Activated CD8-positive, alpha-beta T cell treated with anti-CD3 and anti-CD28 coated beads for 36 hours (primary cell): Measurements from ENCODE around the gene NT5DC3. TPM values are rescaled to one million over a fixed set of nuclear protein-coding genes. Genes with fewer than 3 reads are reported as not detected.

Source experiments
- ATAC-seq: fragments of 200-7000 bp; cut with Tn5 transposase; one replicate; pipeline ENCODE4 v1.10.0; 2021; ENCODE audit warnings: mild to moderate bottlenecking, moderate library complexity
- CTCF ChIA-PET: fragments of 350-600 bp; sonication (Branson Sonifier 250); formaldehyde crosslinking; loops from one replicate; lab custom pipeline; 2021; ENCODE audit warnings: antibody characterized with exemption; lab: Charles Lee
- POLR2A ChIA-PET: fragments of 350-600 bp; sonication (Branson Sonifier 250); formaldehyde crosslinking; loops from one replicate; lab custom pipeline; 2021; ENCODE audit warnings: antibody characterized with exemption; lab: Charles Lee
- DNase-seq: peaks from one replicate; pipeline ENCODE4 v3.0.0-alpha.2; 2020
- H3K27ac Mint-ChIP-seq: one replicate; pipeline ENCODE4 v1.8.0; 2021; ENCODE audit warnings: mild to moderate bottlenecking, mixed read lengths
- H3K27me3 Mint-ChIP-seq: one replicate; pipeline ENCODE4 v1.8.0; 2021; ENCODE audit warnings: mixed read lengths
- H3K36me3 Mint-ChIP-seq: one replicate; pipeline ENCODE4 v1.8.0; 2021; ENCODE audit warnings: low read depth, mixed read lengths
- H3K4me1 Mint-ChIP-seq: one replicate; pipeline ENCODE4 v1.8.0; 2021; ENCODE audit warnings: low read depth, mixed read lengths
- H3K4me3 Mint-ChIP-seq: one replicate; pipeline ENCODE4 v1.8.0; 2021; ENCODE audit warnings: mild to moderate bottlenecking, moderate library complexity, mixed read lengths
- H3K9me3 Mint-ChIP-seq: one replicate; pipeline ENCODE4 v1.8.0; 2021; ENCODE audit warnings: mixed read lengths
- CTCF ChIP-seq: fragments of 200-600 bp; IDR thresholded peaks from one replicate; pipeline ENCODE4 v1.8.0; 2022; ENCODE audit warnings: antibody characterized with exemption, mild to moderate bottlenecking
- intact Hi-C: fragments of 100-400 bp; cut with micrococcal nuclease; formaldehyde crosslinking; loops from one replicate; pipeline ENCODE4 v1.10.0; 2022
- total RNA-seq, 2 experiments: library from RNA; stranded (reverse); gene quantifications; one replicate each; pipeline ENCODE4 v1.2.3, GENCODE V29; 2021

Gene NT5DC3
- total RNA-seq, 2 experiments from 2014 or later: 8.6 to 9.4 TPM

- intact Hi-C loops: no loop called here
- peaks cover 10% of the 10 kb centered on the region for H3K36me3 Mint-ChIP-seq
- H3K27me3 Mint-ChIP-seq: no peaks in the 10 kb centered on the region
- no peak for DNase-seq
- H3K27ac Mint-ChIP-seq: no peak overlapping the region
- no peak overlapping the region for H3K4me3 Mint-ChIP-seq
- CTCF ChIA-PET: no interaction called here
- no peak for TF ChIP-seq CTCF
- POLR2A ChIA-PET: interaction anchor here (0.7 kb wide), 1 partner anchor 14 kb away, joined by 4 read pairs; no protein-coding TSS in a partner anchor
- peaks cover 8% of the 10 kb centered on the region for H3K4me1 Mint-ChIP-seq
- no peak for ATAC-seq
- no peaks in the 10 kb centered on the region for H3K9me3 Mint-ChIP-seq
These were observed 21.1 kb downstream of the NT5DC3 start for GRCh38 chr12:103819892-103820291.

DNA sequence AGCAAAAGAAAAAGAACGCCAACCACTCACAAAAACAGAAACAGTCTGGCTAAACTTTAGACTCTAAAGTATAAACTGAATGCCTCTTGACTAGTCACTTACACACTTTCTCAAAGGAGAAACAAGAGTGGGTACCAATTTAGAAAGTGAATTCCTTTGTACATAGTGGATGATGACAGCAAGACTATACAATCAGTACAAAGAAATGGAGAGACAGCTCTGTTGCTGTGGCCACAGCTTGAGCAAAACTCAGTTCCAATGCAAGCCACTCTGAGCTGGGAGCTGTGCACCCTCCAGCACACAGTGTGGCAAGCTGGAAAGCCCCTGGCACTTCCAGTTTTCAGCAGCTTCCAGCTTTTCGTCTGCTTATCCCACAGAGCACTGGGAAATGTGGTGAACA, 21.7 kb downstream of the NT5DC3 start:
- H3K4me3 Mint-ChIP-seq: no peak overlapping the region
- no peak for DNase-seq
- peaks cover 8% of the 10 kb centered on the region for H3K4me1 Mint-ChIP-seq
- CTCF ChIA-PET: interaction anchor here (1.1 kb wide), 1 partner anchor 48 kb away, joined by 3 read pairs; no protein-coding TSS in a partner anchor
- POLR2A ChIA-PET: interaction anchor here (0.7 kb wide), 1 partner anchor 14 kb away, joined by 4 read pairs; no protein-coding TSS in a partner anchor
- no peaks in the 10 kb centered on the region for H3K9me3 Mint-ChIP-seq
- H3K27me3 Mint-ChIP-seq: no peaks in the 10 kb centered on the region
- no peak for TF ChIP-seq CTCF
- no peak overlapping the region for H3K27ac Mint-ChIP-seq
- no peak for ATAC-seq
- peaks cover 13% of the 10 kb centered on the region for H3K36me3 Mint-ChIP-seq
- intact Hi-C loops: no loop called here

- intact Hi-C loops: no loop called here
- Mint-ChIP-seq H3K27me3 (no peaks in the 10 kb centered on the region), H3K9me3 (no peaks in the 10 kb centered on the region), H3K27ac (no peak overlapping the region), H3K4me3 (no peak overlapping the region), H3K36me3 (peaks cover 22% of the 10 kb centered on the region), H3K4me1 (peaks cover 8% of the 10 kb centered on the region)
- ATAC-seq (no peak), DNase-seq (no peak)
- POLR2A ChIA-PET: no interaction called here
- CTCF ChIA-PET: no interaction called here
- TF ChIP-seq CTCF: no peak
These were observed 23.2 kb downstream of the NT5DC3 start for GRCh38 chr12:103817791-103818190.

GRCh38 chr12:103816663-103817062, 24.4 kb downstream of the NT5DC3 start:
- CTCF ChIA-PET: no interaction called here
- H3K4me3 Mint-ChIP-seq: no peak overlapping the region
- no peak for TF ChIP-seq CTCF

GRCh38 chr12:103814436-103814835, 26.6 kb downstream of the NT5DC3 start:
- intact Hi-C loops: no loop called here
- H3K4me3 Mint-ChIP-seq: no peak overlapping the region
- ChIA-PET CTCF (no interaction called here), POLR2A (no interaction called here)
- no peaks in the 10 kb centered on the region for H3K9me3 Mint-ChIP-seq
- peaks cover 18% of the 10 kb centered on the region for H3K36me3 Mint-ChIP-seq
- DNase-seq (no peak), ATAC-seq (no peak)
- H3K4me1 Mint-ChIP-seq: peaks cover 8% of the 10 kb centered on the region
- no peak for TF ChIP-seq CTCF
- H3K27me3 Mint-ChIP-seq: no peaks in the 10 kb centered on the region
- H3K27ac Mint-ChIP-seq: no peak overlapping the region

More at GRCh38 chr12:103816663-103817062, 24.4 kb downstream of the NT5DC3 start:
- H3K27ac Mint-ChIP-seq: no peak overlapping the region
- H3K27me3 Mint-ChIP-seq: no peaks in the 10 kb centered on the region
- H3K9me3 Mint-ChIP-seq: no peaks in the 10 kb centered on the region
- POLR2A ChIA-PET: no interaction called here
- intact Hi-C loops: no loop called here
- no peak for DNase-seq
- ATAC-seq: no peak
- peaks cover 8% of the 10 kb centered on the region for H3K4me1 Mint-ChIP-seq
- peaks cover 20% of the 10 kb centered on the region for H3K36me3 Mint-ChIP-seq
